CD1c-positive myeloid dendritic cell (primary cell): Measurements from ENCODE around the gene CCL4L2.
A peak's percentile ranks its signal among the peaks of the same experiment; 100 is the strongest.
"Not testable (repeated sequence)": the region's sequence is repeated elsewhere in the genome, so short reads cannot be mapped to it uniquely, and the experiment has no call there.

Experiments
- DNase-seq: peaks from one replicate; pipeline ENCODE4 v3.0.0-alpha.2; 2016; ENCODE audit errors: extremely low spot score

Gene CCL4L2

GRCh38 chr17:36195434-36196130, 15.3 kb upstream of the CCL4L2 start:
- no peak for DNase-seq

GRCh38 chr17:36196131-36196486, 14.8 kb upstream of the CCL4L2 start:
- DNase-seq: no peak

DNA sequence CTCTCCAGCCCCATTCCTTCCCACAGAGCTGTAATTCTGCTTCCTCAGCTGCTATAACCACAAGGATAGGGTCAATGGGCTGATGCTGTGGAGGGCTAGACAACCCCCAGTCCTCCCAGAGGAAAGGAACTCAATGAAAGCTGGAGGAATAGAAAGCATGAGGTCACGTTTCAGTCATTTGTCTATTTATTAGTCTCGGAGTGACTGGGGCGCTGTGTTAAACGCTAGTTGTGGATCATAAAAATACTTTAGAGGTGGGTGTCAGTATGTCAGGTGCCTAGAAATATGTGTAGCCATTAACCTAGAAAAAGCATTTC, 13.5 kb upstream of the CCL4L2 start:
- DNase-seq: peak; percentile 65

GRCh38 chr17:36198831-36199465, 11.9 kb upstream of the CCL4L2 start:
- DNase-seq: peak; percentile 87

GRCh38 chr17:36201102-36201501, 9.8 kb upstream of the CCL4L2 start:
- DNase-seq: not testable (repeated sequence)

DNA sequence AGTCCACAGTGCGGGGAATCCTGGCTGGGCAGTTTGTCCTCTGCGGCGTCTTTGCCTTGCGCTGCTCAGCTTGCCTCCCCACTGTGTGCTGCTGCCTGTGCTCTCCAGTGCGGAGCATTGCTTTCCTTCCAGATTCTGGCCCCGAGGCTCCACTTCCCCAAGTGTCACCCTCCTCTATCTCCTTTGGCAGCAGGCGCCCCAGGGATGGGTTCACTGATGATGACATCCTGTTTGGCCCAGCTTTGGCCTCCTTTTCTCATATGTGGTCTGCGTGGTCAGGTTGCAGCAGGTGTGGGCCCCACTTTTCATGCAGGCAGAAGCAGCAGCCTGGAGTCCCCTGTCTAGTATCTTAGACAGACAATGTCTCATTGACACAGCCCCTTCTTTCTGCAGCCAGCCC, 9.4 kb upstream of the CCL4L2 start:
- DNase-seq: peak; percentile 38

- peak; percentile 27 for DNase-seq
These were observed 7.5 kb upstream of the CCL4L2 start for GRCh38 chr17:36203335-36203734.

DNA sequence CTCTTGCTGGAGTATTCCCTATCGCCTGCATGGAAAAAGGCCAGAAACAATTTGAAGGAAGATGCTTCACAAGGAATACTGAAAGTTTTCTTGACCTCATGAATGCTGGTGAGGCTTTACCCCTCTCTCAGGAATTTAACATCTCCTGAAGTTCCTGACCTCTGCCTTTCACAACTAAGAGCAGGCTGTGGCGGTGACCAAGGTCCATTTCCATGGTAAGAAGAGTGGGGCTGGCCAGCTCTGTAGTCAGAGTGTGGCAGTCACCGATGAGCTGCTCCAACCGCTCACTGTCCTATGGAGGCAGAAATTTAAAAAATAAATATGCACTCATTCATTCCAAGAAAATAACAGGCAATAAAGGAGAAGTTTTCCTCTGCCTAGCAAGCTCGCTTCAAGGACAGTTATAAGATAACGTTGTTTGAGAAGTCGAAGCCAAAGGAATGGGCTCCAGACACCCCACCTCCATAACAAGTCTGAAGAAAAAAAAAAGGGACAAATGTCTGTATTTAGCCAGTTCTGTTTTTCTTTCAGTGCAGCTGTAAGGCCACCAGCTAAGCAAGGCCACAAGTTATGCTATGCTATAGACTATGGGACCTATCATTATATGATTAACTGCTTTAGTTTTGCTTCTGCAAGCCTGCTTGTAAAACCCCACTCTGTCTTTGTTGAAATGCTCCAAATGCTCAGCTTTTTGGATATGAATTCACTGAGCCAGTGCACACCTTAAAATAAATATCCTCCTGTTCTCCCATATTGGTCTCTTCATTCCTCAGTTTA, 6.0 kb upstream of the CCL4L2 start:
- no peak for DNase-seq

- peak; percentile 37 for DNase-seq
These were observed 5.0 kb upstream of the CCL4L2 start for GRCh38 chr17:36205637-36206485.

GRCh38 chr17:36206486-36206821, 4.4 kb upstream of the CCL4L2 start:
- DNase-seq: peak; percentile 39

DNA sequence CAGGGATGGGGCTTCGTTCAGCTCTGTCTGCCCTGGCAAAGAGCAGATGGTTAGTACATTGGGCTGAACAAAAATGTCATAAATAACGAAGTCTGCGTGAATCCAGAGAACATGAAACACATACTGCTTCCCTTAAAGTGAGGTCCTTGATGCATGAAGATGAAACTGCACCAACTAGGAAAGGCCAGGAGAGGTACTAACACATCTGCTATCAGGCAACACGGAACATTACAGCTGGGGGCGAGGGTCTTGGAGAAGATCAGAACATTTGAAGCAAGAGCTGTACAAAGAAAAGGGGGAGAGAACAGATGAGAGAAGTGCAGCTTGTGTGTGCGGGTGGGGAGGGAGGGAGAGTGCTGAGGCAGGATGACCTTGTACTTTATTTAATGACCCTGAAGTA, 3.5 kb upstream of the CCL4L2 start:
- DNase-seq: not testable (repeated sequence)

- no peak for DNase-seq
These were observed 1.3 kb upstream of the CCL4L2 start for GRCh38 chr17:36209575-36209974.

DNA sequence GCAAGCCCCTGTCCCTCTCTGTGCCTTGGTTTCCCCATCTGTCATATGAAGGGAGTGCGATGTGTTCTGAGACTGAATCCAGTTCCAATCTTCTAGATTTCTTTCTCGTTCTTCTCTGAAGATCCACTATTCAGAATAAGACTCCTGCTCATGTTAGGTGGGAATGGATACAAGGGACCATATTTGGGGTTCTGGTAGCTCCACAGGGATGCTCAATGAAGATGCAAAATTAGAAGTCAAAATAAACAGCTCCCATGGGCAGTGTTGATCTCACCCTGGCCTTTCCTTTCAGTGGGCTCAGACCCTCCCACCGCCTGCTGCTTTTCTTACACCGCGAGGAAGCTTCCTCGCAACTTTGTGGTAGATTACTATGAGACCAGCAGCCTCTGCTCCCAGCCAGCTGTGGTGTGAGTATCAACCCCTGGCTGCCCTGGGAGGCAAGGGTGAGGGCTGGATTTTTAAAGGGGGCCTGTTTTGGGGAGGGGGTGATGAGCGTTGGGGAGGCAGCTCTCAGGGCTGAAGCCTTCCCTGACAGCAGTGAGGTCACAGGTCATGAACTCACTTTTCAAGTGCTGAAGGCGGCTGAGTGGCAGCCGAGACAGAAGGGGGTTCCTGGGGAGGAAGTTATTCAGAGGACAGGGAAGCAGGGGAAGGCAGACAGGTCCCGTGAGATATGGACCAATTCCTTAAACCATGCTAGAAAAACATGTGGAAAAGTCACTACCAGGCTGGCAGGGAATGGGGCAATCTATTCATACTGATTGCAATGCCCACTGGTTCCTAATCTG, 815 bp downstream of the CCL4L2 start:
- DNase-seq: peak; percentile 89

DNA sequence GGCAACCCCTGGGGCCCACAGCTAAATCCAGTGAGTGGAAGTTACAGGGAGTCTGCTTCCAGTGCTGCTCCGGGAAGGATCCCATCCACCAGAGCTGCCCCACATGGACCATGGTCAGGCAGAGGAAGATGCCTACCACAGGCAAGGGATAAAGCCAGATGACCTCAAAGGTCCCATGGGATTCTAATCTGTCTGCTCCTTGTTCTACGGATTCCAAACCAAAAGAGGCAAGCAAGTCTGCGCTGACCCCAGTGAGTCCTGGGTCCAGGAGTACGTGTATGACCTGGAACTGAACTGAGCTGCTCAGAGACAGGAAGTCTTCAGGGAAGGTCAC, 1.4 kb downstream of the CCL4L2 start:
- no peak for DNase-seq

GRCh38 chr17:36212966-36213365, 2.1 kb downstream of the CCL4L2 start:
- DNase-seq: peak; percentile 53

DNA sequence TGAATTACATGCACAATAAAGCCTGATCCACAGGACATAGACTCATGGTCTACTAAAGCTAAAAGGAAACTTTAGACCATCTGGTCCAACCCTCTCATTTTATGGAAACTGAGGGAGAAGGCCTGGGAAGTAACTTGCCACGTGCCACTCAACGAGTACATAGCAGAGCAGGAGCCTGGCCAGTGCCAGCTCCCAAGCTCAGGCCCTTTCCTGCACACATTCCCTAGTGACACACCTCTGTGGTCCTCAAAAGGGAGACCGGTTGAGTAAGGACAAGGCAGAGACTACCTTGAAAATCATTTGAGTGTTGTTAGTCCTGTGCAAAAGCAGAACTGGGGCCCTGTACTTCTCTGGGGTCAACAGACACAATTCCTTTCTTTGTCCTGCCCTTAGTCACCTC, 2.8 kb downstream of the CCL4L2 start:
- no peak for DNase-seq

- no peak for DNase-seq
These were observed 4.1 kb downstream of the CCL4L2 start for GRCh38 chr17:36214918-36215317.

GRCh38 chr17:36215406-36216308, 4.8 kb downstream of the CCL4L2 start:
- DNase-seq: not testable (repeated sequence)

GRCh38 chr17:36219556-36219955, 8.7 kb downstream of the CCL4L2 start:
- not testable (repeated sequence) for DNase-seq

- not testable (repeated sequence) for DNase-seq
These were observed 10.1 kb downstream of the CCL4L2 start for GRCh38 chr17:36220737-36221580.
